ENCODE data around the gene MOB3A.

MOB3A gene

DNA sequence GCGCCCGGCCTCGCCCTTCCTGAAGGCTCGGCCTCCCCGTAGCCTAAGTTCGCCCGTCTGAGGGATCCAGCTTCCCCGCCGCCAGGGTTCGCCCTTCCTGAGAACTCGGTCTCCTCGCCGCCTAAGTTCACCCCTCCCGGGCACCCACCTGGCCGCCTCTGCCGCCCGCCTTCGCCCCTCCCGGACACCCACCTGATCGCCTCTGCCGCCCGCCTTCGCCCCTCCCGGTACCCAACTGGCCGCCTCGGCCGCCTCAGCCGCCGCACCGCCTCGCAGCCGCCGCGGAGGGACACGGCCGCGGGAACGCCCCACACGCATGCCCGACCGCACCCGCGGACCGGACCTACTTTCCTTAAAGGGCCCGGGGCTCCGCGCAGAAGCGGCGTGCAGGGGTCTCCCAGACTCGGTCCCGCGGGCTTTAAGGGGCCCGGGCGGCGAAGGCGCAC, at the start of gene MOB3A:
Gene MOB3A (minus strand): TSS at position 293 of the 446 bp plus-strand sequence. CDS start 17,766 bp downstream, outside the sequence.
- peak; percentile 95 for DNase-seq (ENCODE audit: low read depth, low spot score)
- H3K4me3 ChIP-seq (ENCODE audit: low read depth, low read length), result peak within 1 kb of the TSS; percentile 74
- TF ChIP-seq, protein P1, sequence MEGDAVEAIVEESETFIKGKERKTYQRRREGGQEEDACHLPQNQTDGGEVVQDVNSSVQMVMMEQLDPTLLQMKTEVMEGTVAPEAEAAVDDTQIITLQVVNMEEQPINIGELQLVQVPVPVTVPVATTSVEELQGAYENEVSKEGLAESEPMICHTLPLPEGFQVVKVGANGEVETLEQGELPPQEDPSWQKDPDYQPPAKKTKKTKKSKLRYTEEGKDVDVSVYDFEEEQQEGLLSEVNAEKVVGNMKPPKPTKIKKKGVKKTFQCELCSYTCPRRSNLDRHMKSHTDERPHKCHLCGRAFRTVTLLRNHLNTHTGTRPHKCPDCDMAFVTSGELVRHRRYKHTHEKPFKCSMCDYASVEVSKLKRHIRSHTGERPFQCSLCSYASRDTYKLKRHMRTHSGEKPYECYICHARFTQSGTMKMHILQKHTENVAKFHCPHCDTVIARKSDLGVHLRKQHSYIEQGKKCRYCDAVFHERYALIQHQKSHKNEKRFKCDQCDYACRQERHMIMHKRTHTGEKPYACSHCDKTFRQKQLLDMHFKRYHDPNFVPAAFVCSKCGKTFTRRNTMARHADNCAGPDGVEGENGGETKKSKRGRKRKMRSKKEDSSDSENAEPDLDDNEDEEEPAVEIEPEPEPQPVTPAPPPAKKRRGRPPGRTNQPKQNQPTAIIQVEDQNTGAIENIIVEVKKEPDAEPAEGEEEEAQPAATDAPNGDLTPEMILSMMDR (IDR thresholded peaks at IDR 0.05; ENCODE audit: low read depth, low read length), result peak; percentile 50
- in situ Hi-C loops (cut with HindIII; ENCODE audit: low sequenced_read_pairs), result no loop called here

DNA sequence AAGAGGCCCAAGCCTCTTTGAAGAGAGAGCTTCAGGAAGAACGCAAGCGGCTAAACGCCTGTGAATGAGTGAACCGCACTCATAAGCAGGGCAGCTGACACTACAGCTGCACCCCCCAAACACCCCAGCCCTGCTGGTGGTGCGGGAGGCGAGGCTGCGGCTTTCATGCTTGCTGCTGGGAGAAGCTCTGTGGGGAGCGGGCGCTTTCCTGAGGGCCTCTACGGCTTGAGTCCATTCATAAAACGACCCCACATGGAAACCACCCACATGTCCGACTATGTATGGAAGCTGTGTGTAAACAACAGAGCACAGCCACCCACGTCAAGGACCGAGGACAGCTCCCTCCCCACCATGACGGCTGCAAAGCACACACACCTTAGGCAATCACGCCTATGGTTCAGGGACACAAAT, 49.7 kb upstream of the MOB3A start:
- H3K4me3 ChIP-seq (ENCODE audit: low read depth, low read length), result no peak overlapping the region
- DNase-seq (ENCODE audit: low read depth, low spot score), result no peak
- TF ChIP-seq, protein P1 (IDR thresholded peaks at IDR 0.05; ENCODE audit: low read depth, low read length), result no peak
- in situ Hi-C loops (cut with HindIII; ENCODE audit: low sequenced_read_pairs), result no loop called here

DNA sequence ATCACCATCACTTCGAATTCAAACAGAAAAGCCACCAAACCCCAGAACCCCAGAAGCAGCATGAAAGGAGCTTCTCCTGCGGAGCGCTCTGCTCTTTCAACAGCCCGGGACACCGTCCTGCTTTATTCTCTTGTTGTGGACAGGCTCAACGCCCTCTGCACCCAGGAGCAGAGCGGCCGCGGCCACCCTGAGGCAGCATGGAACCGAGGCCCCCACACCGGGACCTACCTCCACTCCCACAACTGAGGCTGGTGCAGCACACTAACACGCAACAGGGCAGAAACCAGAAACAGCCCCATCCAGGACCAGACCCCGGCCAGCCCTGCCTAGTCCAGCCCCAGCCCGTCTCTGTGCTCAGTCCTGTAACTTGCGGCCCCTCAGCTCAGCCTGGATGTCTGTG, 48.1 kb upstream of the MOB3A start:
- TF ChIP-seq, protein P1 (IDR thresholded peaks at IDR 0.05; ENCODE audit: low read depth, low read length), result no peak
- no peak overlapping the region for H3K4me3 ChIP-seq (ENCODE audit: low read depth, low read length)
- no peak for DNase-seq (ENCODE audit: low read depth, low spot score)
- in situ Hi-C loops (cut with HindIII; ENCODE audit: low sequenced_read_pairs), result no loop called here

DNA sequence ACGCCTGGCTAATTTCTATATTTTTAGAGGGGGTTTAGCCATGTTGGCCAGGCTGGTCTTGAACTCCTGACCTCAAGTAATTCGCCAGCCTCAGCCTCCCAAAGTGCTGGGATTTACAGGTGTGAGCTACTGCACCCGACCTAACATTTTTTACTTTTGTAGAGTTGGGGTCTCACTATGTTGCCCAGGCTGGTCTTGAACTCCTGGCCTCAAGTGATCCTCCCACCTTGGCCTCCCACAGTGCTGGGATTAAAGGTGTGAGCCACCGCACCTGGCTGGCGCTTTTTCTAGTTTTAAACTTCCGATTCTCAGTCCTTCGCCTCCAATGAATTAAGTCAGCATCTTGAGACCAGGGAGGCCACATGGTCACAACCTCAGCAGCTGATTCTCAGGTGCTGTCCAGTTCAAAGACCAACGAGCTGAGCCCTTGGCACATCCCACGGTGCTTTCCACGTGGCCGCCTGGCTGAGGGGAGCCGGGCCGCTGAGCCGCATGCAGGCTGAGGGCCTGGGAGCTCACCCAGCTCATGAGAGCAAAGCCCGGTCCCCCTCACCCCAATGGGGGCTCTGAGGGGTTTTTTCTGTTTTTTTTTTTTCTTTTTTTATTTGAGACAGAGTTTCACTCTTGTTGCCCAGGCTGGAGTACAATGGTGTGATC, 46.2 kb upstream of the MOB3A start:
- in situ Hi-C loops (cut with HindIII; ENCODE audit: low sequenced_read_pairs), result no loop called here
- no peak for DNase-seq (ENCODE audit: low read depth, low spot score)
- TF ChIP-seq, protein P1 (IDR thresholded peaks at IDR 0.05; ENCODE audit: low read depth, low read length), result no peak
- no peak overlapping the region for H3K4me3 ChIP-seq (ENCODE audit: low read depth, low read length)

DNA sequence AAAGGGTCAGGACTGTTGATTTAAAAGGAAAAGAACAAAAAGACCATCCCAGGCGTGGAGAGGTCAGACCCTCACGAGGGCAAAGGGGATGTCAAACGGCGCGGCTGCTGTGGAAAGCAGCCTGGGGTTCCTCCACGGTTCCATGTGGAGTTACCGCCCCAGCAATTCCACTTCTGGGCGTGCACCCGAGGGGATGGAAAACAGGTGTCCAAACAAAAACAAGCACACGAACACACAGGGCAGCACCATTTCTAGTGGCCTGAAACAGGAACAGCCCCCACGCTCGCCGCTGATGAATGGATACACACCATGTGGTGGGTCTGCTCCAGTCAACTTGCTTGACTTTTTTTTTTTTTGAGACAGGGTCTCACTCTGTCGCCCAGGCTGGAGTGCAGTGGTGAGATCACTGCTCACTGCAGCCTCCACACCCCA, 44.0 kb upstream of the MOB3A start:
- in situ Hi-C loops (cut with HindIII; ENCODE audit: low sequenced_read_pairs), result no loop called here
- DNase-seq (ENCODE audit: low read depth, low spot score), result no peak
- TF ChIP-seq, protein P1 (IDR thresholded peaks at IDR 0.05; ENCODE audit: low read depth, low read length), result no peak
- H3K4me3 ChIP-seq (ENCODE audit: low read depth, low read length), result no peak overlapping the region

DNA sequence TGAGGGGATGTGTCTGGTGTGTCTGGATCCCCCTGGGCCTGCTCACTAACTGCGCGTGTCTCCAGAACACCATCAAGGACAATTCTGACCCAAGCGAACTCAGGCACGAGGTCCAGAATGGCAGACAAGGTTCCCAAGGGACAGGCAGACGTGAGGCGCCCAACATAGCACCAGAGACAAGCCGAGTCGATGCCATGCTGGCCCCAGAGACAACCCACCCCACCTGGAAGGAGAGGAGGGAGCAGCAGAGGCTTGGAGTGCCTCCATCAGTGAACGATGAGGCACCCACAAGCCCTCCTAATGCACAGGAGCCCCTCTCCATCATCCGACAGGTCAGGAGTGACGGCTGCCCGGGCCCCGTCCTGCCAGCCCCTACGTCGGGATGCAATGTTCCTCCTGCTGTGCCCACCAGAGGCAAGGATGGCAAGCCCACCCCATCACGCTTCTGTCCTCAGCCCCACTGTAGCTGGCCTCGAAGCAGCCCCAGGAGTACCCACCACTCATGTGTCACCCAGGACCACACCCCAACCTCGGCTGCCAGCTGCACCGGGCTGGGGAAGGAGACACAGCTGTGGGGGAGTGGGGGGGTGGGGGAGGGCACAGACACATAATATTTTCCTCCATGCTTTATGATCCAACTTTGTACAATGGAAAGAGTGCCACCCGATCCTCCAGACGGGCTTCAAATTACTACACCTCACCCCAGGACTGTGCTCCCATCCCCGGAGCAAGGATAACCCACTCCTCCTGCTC, 43.4 kb upstream of the MOB3A start:
- no peak overlapping the region for H3K4me3 ChIP-seq (ENCODE audit: low read depth, low read length)
- TF ChIP-seq, protein P1 (IDR thresholded peaks at IDR 0.05; ENCODE audit: low read depth, low read length), result no peak
- no peak for DNase-seq (ENCODE audit: low read depth, low spot score)
- in situ Hi-C loops (cut with HindIII; ENCODE audit: low sequenced_read_pairs), result no loop called here
